OCI-LY1 (cell line): Measurements from ENCODE around the gene MID1.

Experiments used
- EZH2 ChIP-seq: fragments of 200-600 bp; sonication (generic), shearing (Covaris generic); IDR thresholded peaks from 2 replicates; pipeline ENCODE4 v1.8.0; 2017; ENCODE audit warnings: borderline replicate concordance, mixed run types, mild to moderate bottlenecking, antibody characterized with exemption, low read length, moderate library complexity, mixed read lengths
- TF ChIP-seq, protein P1 (sequence below): fragments of 200-600 bp; sonication (generic), shearing (Covaris generic); IDR thresholded peaks from 2 replicates; pipeline ENCODE4 v1.5.1; 2017; ENCODE audit warnings: mild to moderate bottlenecking, antibody characterized with exemption, low read length, moderate library complexity, mixed read lengths

DNA sequence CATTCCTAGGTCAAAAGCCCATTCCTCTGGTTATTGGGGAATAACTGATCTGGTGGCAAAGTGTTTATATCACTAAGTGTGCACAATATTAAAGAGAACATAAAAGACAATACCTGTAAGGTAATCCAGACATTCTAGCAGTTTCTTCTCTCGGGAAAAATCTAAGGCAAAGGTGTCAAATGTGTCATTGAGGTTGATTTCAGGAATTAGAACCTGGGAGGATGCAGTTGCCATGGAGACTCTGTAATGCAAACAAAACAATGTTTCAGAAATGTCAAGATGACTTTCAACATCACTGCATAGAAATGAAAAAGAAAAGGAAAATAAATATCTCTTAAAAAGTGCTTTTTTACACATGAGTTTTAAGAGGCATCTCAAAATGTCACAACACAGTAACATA is 145.9 kb downstream of the MID1 start:
- TF ChIP-seq EZH2, result no peak
- TF ChIP-seq, protein P1, sequence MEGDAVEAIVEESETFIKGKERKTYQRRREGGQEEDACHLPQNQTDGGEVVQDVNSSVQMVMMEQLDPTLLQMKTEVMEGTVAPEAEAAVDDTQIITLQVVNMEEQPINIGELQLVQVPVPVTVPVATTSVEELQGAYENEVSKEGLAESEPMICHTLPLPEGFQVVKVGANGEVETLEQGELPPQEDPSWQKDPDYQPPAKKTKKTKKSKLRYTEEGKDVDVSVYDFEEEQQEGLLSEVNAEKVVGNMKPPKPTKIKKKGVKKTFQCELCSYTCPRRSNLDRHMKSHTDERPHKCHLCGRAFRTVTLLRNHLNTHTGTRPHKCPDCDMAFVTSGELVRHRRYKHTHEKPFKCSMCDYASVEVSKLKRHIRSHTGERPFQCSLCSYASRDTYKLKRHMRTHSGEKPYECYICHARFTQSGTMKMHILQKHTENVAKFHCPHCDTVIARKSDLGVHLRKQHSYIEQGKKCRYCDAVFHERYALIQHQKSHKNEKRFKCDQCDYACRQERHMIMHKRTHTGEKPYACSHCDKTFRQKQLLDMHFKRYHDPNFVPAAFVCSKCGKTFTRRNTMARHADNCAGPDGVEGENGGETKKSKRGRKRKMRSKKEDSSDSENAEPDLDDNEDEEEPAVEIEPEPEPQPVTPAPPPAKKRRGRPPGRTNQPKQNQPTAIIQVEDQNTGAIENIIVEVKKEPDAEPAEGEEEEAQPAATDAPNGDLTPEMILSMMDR, result no peak
